GM12873 (cell line): Measurements from ENCODE around the gene TINCR.

Experiments
- CTCF ChIP-seq: IDR thresholded peaks from 2 replicates; pipeline ENCODE4 v1.5.1; 2012; ENCODE audit warnings: low read depth, mild to moderate bottlenecking, moderate library complexity, low read length, control low read depth; ENCODE audit not compliant: insufficient read depth; ENCODE audit errors: missing control alignments

Gene TINCR

GRCh38 chr19:5563008-5563431 is 4.7 kb downstream of the TINCR start:
- TF ChIP-seq CTCF: peak; percentile 7

- no peak for TF ChIP-seq CTCF
Measured at GRCh38 chr19:5562280-5562679, 5.5 kb downstream of the TINCR start.

GRCh38 chr19:5561559-5561958 is 6.2 kb downstream of the TINCR start:
- TF ChIP-seq CTCF: peak; percentile 52

GRCh38 chr19:5560156-5560555 is 7.6 kb downstream of the TINCR start:
- TF ChIP-seq CTCF: no peak

- TF ChIP-seq CTCF: no peak
Measured at GRCh38 chr19:5559804-5560133, 8.0 kb downstream of the TINCR start.

- TF ChIP-seq CTCF: no peak
Measured at GRCh38 chr19:5558101-5558621, 9.6 kb downstream of the TINCR start.

GRCh38 chr19:5557691-5558090 is 10.1 kb downstream of the TINCR start:
- no peak for TF ChIP-seq CTCF
